Keratinocyte (primary cell): ENCODE results near the gene KPNA3. TPM values are rescaled to one million over a fixed set of nuclear protein-coding genes. Genes with fewer than 3 reads are reported as not detected.

Source experiments
- DNase-seq: peaks from one replicate; pipeline ENCODE4 v3.0.0-alpha.2; 2011; ENCODE audit warnings: low read depth, missing footprints, low spot score
- FAIRE-seq: peaks from 2 replicates; lab custom pipeline; 2011; peaks lifted over from hg19 to GRCh38; lab: Jason Lieb, UNC
- H2AFZ ChIP-seq: 2 replicates; pipeline ENCODE4 v1.6.0; 2012; ENCODE audit warnings: low read length, control low read depth, inconsistent platforms; ENCODE audit not compliant: control insufficient read depth
- H3K27ac ChIP-seq: 2 replicates; pipeline ENCODE4 v1.5.1; 2011; ENCODE audit warnings: low read length; ENCODE audit not compliant: control insufficient read depth, insufficient read depth
- H3K27me3 ChIP-seq: 3 replicates; pipeline ENCODE4 v1.6.0; 2011; ENCODE audit warnings: low read length; ENCODE audit not compliant: control insufficient read depth, insufficient read depth; ENCODE audit errors: extremely low read depth
- H3K36me3 ChIP-seq, 2 experiments: 2 replicates in 1 of 2; 3 replicates in 1 of 2; pipeline ENCODE4 v1.5.1; 2011; ENCODE audit warnings: low read length in 2 of 2, mild to moderate bottlenecking in 1 of 2; ENCODE audit not compliant: control insufficient read depth in 2 of 2, insufficient read depth in 2 of 2; ENCODE audit errors: extremely low read depth in 1 of 2
- H3K4me1 ChIP-seq: 3 replicates; pipeline ENCODE4 v1.5.1; 2011; ENCODE audit warnings: low read length; ENCODE audit not compliant: control insufficient read depth, insufficient read depth; ENCODE audit errors: extremely low read depth
- H3K4me2 ChIP-seq: 3 replicates; pipeline ENCODE4 v1.6.0; 2011; ENCODE audit warnings: low read depth, low read length; ENCODE audit not compliant: control insufficient read depth, insufficient read depth; ENCODE audit errors: extremely low read depth
- H3K4me3 ChIP-seq, 3 experiments: fragments of 200-600 bp in 1 of 3; sonication (generic) in 1 of 3; 2 replicates in 2 of 3; 3 replicates in 1 of 3; pipeline ENCODE4 v1.5.1; 2011 to 2016; ENCODE audit warnings: low read length in 3 of 3, mild to moderate bottlenecking in 3 of 3, control low read depth in 2 of 3, inconsistent platforms in 1 of 3, low read depth in 1 of 3, mixed read lengths in 1 of 3, mixed run types in 1 of 3, moderate library complexity in 1 of 3; ENCODE audit not compliant: control insufficient read depth in 2 of 3, insufficient read depth in 2 of 3; ENCODE audit errors: extremely low read depth in 1 of 3
- H3K79me2 ChIP-seq: 2 replicates; pipeline ENCODE4 v1.6.0; 2012; ENCODE audit warnings: low read length; ENCODE audit not compliant: control insufficient read depth, insufficient read depth
- H3K9ac ChIP-seq: 3 replicates; pipeline ENCODE4 v1.6.0; 2011; ENCODE audit warnings: low read length; ENCODE audit not compliant: control insufficient read depth, insufficient read depth; ENCODE audit errors: extremely low read depth
- H3K9me1 ChIP-seq: 3 replicates; pipeline ENCODE4 v1.6.0; 2011; ENCODE audit warnings: low read length; ENCODE audit not compliant: control insufficient read depth, insufficient read depth; ENCODE audit errors: extremely low read depth
- H3K9me3 ChIP-seq: 2 replicates; pipeline ENCODE4 v1.5.1; 2012; ENCODE audit warnings: low read depth, low read length; ENCODE audit not compliant: control insufficient read depth
- H4K20me1 ChIP-seq: 3 replicates; pipeline ENCODE4 v1.6.0; 2011; ENCODE audit warnings: low read length; ENCODE audit not compliant: control insufficient read depth, insufficient read depth; ENCODE audit errors: extremely low read depth
- EZH2 ChIP-seq: IDR thresholded peaks from one replicate; pipeline ENCODE4 v1.6.1; 2012; ENCODE audit warnings: inconsistent platforms, mild to moderate bottlenecking, low read length, moderate library complexity
- dilution Hi-C: fragments of 300-500 bp; cut with MboI; formaldehyde crosslinking; loops from one replicate; pipeline ENCODE4 v1.7.0; 2020; ENCODE audit warnings: low sequenced_read_pairs; ENCODE audit not compliant: extremely low pct_ligation_motif_present
- polyA plus RNA-seq, 5 experiments: library from polyadenylated mRNA; depleted of rRNA in 3 of 5; stranded (reverse) in 3 of 5; stranded (forward) in 1 of 5; unstranded in 1 of 5; fragments of >200 nt; gene quantifications; 1 replicate in 1 of 5; 2 replicates in 3 of 5; 3 replicates in 1 of 5; pipeline versions ENCODE4 v1.2.1 to v1.2.3, GENCODE V29; 2011 to 2012; ENCODE audit warnings: missing spikeins in 2 of 5, low read depth in 1 of 5, low replicate concordance in 1 of 5
- TF ChIP-seq, protein P1 (sequence below), 3 experiments: IDR thresholded peaks in 1 of 3; conservative IDR thresholded peaks in 1 of 3; optimal IDR thresholded peaks in 1 of 3; 2 replicates in 2 of 3; 3 replicates in 1 of 3; pipeline versions ENCODE3 to v1.5.1; 2011; ENCODE audit warnings: low read length in 3 of 3, mild to moderate bottlenecking in 3 of 3, moderate library complexity in 2 of 3, control low read depth in 1 of 3, inconsistent platforms in 1 of 3; ENCODE audit not compliant: insufficient read depth in 2 of 3; ENCODE audit errors: extremely low read depth in 1 of 3

The KPNA3 gene
- polyA plus RNA-seq, 1 donor (not counting 4 experiments of a cell fraction or from before 2014, with no cell fraction given) = 37.3 TPM

DNA sequence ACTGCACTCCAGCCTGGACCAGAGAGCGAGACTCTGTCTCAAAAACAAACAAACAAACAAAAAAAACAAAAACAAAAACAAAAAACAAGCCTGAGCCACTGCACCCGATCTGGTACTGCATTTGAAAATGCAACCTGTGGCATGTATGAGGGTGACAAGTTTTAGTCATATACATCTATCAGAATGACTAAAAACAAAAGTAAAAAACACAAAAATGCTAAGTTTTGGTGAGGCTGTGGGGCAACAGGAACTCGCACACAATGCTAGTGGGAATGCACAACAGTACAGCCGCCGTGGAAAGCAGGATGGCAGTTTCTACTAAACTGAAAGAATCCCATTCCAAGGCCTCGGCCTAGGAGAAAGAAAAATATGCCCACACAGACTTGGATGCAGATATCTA lies 109.0 kb downstream of the KPNA3 start:
- Histone ChIP-seq H3K79me2 (peaks cover 67% of the 10 kb centered on the region), H3K4me2 (no peak overlapping the region), H3K27ac (no peak overlapping the region), H3K9me1 (no peaks in the 10 kb centered on the region), H4K20me1 (peaks cover 3% of the 10 kb centered on the region), H3K36me3 (peaks cover 4 to 9% of the 10 kb centered on the region in 2 experiments), H3K9me3 (no peaks in the 10 kb centered on the region), H2AFZ (no peak overlapping the region), H3K4me1 (peaks cover 13% of the 10 kb centered on the region), H3K27me3 (no peaks in the 10 kb centered on the region), H3K4me3 (no peak overlapping the region), H3K9ac (no peak overlapping the region)
- TF ChIP-seq, protein P1, sequence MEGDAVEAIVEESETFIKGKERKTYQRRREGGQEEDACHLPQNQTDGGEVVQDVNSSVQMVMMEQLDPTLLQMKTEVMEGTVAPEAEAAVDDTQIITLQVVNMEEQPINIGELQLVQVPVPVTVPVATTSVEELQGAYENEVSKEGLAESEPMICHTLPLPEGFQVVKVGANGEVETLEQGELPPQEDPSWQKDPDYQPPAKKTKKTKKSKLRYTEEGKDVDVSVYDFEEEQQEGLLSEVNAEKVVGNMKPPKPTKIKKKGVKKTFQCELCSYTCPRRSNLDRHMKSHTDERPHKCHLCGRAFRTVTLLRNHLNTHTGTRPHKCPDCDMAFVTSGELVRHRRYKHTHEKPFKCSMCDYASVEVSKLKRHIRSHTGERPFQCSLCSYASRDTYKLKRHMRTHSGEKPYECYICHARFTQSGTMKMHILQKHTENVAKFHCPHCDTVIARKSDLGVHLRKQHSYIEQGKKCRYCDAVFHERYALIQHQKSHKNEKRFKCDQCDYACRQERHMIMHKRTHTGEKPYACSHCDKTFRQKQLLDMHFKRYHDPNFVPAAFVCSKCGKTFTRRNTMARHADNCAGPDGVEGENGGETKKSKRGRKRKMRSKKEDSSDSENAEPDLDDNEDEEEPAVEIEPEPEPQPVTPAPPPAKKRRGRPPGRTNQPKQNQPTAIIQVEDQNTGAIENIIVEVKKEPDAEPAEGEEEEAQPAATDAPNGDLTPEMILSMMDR (optimal IDR thresholded peaks at IDR 0.05 in 1 of 3, IDR thresholded peaks at IDR 0.05 in 1 of 3, conservative IDR thresholded peaks at IDR 0.05 in 1 of 3; ENCODE audit: extremely low read depth in 1 of 3, insufficient read depth in 2 of 3, low read length in 3 of 3) = no peak
- no peak for TF ChIP-seq EZH2
- dilution Hi-C loops = no loop called here
- DNase-seq = no peak
- no peak for FAIRE-seq

GRCh38 chr13:49681842-49682435 lies 110.5 kb downstream of the KPNA3 start:
- Histone ChIP-seq H3K27ac (peak overlapping the region; percentile 48), H3K4me1 (peaks cover 13% of the 10 kb centered on the region), H3K36me3 (peaks cover 4% of the 10 kb centered on the region in 2 experiments), H3K79me2 (peaks cover 68% of the 10 kb centered on the region), H3K27me3 (no peaks in the 10 kb centered on the region), H3K4me2 (peak overlapping the region; percentile 54), H2AFZ (no peak overlapping the region), H3K4me3 (peak overlapping the region in 1 of 3 experiments; percentile 3), H4K20me1 (peaks cover 3% of the 10 kb centered on the region), H3K9ac (no peak overlapping the region), H3K9me1 (no peaks in the 10 kb centered on the region), H3K9me3 (no peaks in the 10 kb centered on the region)
- dilution Hi-C loops = no loop called here
- DNase-seq = no peak
- TF ChIP-seq, protein P1 (optimal IDR thresholded peaks at IDR 0.05 in 1 of 3, IDR thresholded peaks at IDR 0.05 in 1 of 3, conservative IDR thresholded peaks at IDR 0.05 in 1 of 3; ENCODE audit: extremely low read depth in 1 of 3, insufficient read depth in 2 of 3, low read length in 3 of 3) = no peak
- no peak for TF ChIP-seq EZH2
- peak; percentile 84 for FAIRE-seq
